ENCODE measurements around the gene FOXN4. TPM values are rescaled to one million over a fixed set of nuclear protein-coding genes. Genes with fewer than 3 reads are reported as not detected.

The FOXN4 gene
- total RNA-seq, 2 donors from 2014 or later, result 0.27 to 4.8 TPM

GRCh38 chr12:109289551-109289950 lies 19.5 kb downstream of the FOXN4 start:
- TF ChIP-seq POLR2A (IDR thresholded peaks at IDR 0.05), result no peak
- no peak for TF ChIP-seq POLR2AphosphoS5 (IDR thresholded peaks at IDR 0.05)
- no peak for TF ChIP-seq CTCF (IDR thresholded peaks at IDR 0.05)
- no peaks in the 10 kb centered on the region for H3K27me3 ChIP-seq (replicated peaks; ENCODE audit: insufficient read depth)
- WGBS, result 68% methylated on average over 6 of the region's 6 CpGs
- DNase-seq (ENCODE audit: low spot score), result no peak
- no peaks in the 10 kb centered on the region for H3K4me1 ChIP-seq (replicated peaks)
- intact Hi-C loops (cut with DNase I), result no loop called here
- H3K27ac ChIP-seq, result no peak overlapping the region
- H3K9me3 ChIP-seq, result no peaks in the 10 kb centered on the region
- no peaks in the 10 kb centered on the region for H3K36me3 ChIP-seq
- H3K4me3 ChIP-seq, result no peak overlapping the region

- no peaks in the 10 kb centered on the region for H3K36me3 ChIP-seq
- TF ChIP-seq POLR2A (IDR thresholded peaks at IDR 0.05) (no peak), POLR2AphosphoS5 (IDR thresholded peaks at IDR 0.05) (no peak), CTCF (IDR thresholded peaks at IDR 0.05) (no peak)
- WGBS, result 65% methylated on average over 4 of the region's 4 CpGs
- no peaks in the 10 kb centered on the region for H3K9me3 ChIP-seq
- no peaks in the 10 kb centered on the region for H3K27me3 ChIP-seq (replicated peaks; ENCODE audit: insufficient read depth)
- no peak for DNase-seq (ENCODE audit: low spot score)
- H3K4me1 ChIP-seq (replicated peaks), result no peaks in the 10 kb centered on the region
- no peak overlapping the region for H3K27ac ChIP-seq
- intact Hi-C loops (cut with DNase I), result no loop called here
- H3K4me3 ChIP-seq, result no peak overlapping the region
Measured at GRCh38 chr12:109289004-109289403, 20.1 kb downstream of the FOXN4 start.

GRCh38 chr12:109288571-109288970 lies 20.5 kb downstream of the FOXN4 start:
- no peak for TF ChIP-seq POLR2A (IDR thresholded peaks at IDR 0.05)
- no peak for TF ChIP-seq POLR2AphosphoS5 (IDR thresholded peaks at IDR 0.05)
- no peak for TF ChIP-seq CTCF (IDR thresholded peaks at IDR 0.05)
- WGBS, result 78% methylated on average over 1 of the region's 1 CpG
- Histone ChIP-seq H3K4me1 (replicated peaks) (no peaks in the 10 kb centered on the region), H3K27me3 (replicated peaks; ENCODE audit: insufficient read depth) (no peaks in the 10 kb centered on the region), H3K4me3 (no peak overlapping the region), H3K36me3 (no peaks in the 10 kb centered on the region), H3K27ac (no peak overlapping the region), H3K9me3 (no peaks in the 10 kb centered on the region)
- intact Hi-C loops (cut with DNase I), result no loop called here
- no peak for DNase-seq (ENCODE audit: low spot score)

GRCh38 chr12:109287811-109288469 lies 21.1 kb downstream of the FOXN4 start:
- no peak for DNase-seq (ENCODE audit: low spot score)
- intact Hi-C loops (cut with DNase I), result no loop called here
- H3K27ac ChIP-seq, result no peak overlapping the region
- H3K9me3 ChIP-seq, result no peaks in the 10 kb centered on the region
- TF ChIP-seq POLR2A (IDR thresholded peaks at IDR 0.05) (no peak), CTCF (IDR thresholded peaks at IDR 0.05) (no peak), POLR2AphosphoS5 (IDR thresholded peaks at IDR 0.05) (no peak)
- no peaks in the 10 kb centered on the region for H3K4me1 ChIP-seq (replicated peaks)
- no peaks in the 10 kb centered on the region for H3K27me3 ChIP-seq (replicated peaks; ENCODE audit: insufficient read depth)
- H3K4me3 ChIP-seq, result no peak overlapping the region
- WGBS, result 85% methylated on average over 16 of the region's 16 CpGs
- no peaks in the 10 kb centered on the region for H3K36me3 ChIP-seq

- intact Hi-C loops (cut with DNase I), result no loop called here
- no peak overlapping the region for H3K4me3 ChIP-seq
- no peaks in the 10 kb centered on the region for H3K9me3 ChIP-seq
- no peaks in the 10 kb centered on the region for H3K27me3 ChIP-seq (replicated peaks; ENCODE audit: insufficient read depth)
- H3K36me3 ChIP-seq, result no peaks in the 10 kb centered on the region
- DNase-seq (ENCODE audit: low spot score), result no peak
- 83% methylated on average over 7 of the region's 7 CpGs for whole genome bisulfite sequencing
- H3K27ac ChIP-seq, result no peak overlapping the region
- no peaks in the 10 kb centered on the region for H3K4me1 ChIP-seq (replicated peaks)
- TF ChIP-seq CTCF (IDR thresholded peaks at IDR 0.05) (no peak), POLR2AphosphoS5 (IDR thresholded peaks at IDR 0.05) (no peak), POLR2A (IDR thresholded peaks at IDR 0.05) (no peak)
Measured at GRCh38 chr12:109287181-109287580, 21.9 kb downstream of the FOXN4 start.
